GM12878 (cell line): Measurements from ENCODE around the gene PTAFR. TPM values are rescaled to one million over a fixed set of nuclear protein-coding genes. Genes with fewer than 3 reads are reported as not detected.

ENCODE experiments used
- BHLHE40 ChIP-seq, 2 experiments: fragments of 450-650 bp in 1 of 2; IDR thresholded peaks; 2 replicates each; pipeline ENCODE4 v1.6.1; 2011 to 2017; ENCODE audit warnings: low read depth in 2 of 2, borderline replicate concordance in 1 of 2, improper control_type of control experiment in 1 of 2, low read length in 1 of 2, mild to moderate bottlenecking in 1 of 2
- CHD4 ChIP-seq: fragments of 200-600 bp; sonication (generic); IDR thresholded peaks from 2 replicates; pipeline ENCODE4 v1.6.1; 2016; ENCODE audit warnings: mild to moderate bottlenecking
- CREB1 ChIP-seq: IDR thresholded peaks from 2 replicates; pipeline ENCODE4 v1.6.1; 2012; ENCODE audit warnings: low read depth, mild to moderate bottlenecking, inconsistent platforms
- EED ChIP-seq: sonication (generic); IDR thresholded peaks from 2 replicates; pipeline ENCODE4 v1.6.1; 2016; ENCODE audit warnings: antibody characterized with exemption, low read depth
- ESRRA ChIP-seq: IDR thresholded peaks from 2 replicates; pipeline ENCODE4 v1.6.1; 2012; ENCODE audit warnings: mild to moderate bottlenecking, low read length, improper control_type of control experiment
- HDAC2 ChIP-seq: fragments of 200-600 bp; sonication (generic); IDR thresholded peaks from 2 replicates; pipeline ENCODE4 v1.6.1; 2017
- JUNB ChIP-seq: IDR thresholded peaks from 2 replicates; pipeline ENCODE4 v1.6.1; 2016; ENCODE audit warnings: antibody characterized with exemption, mild to moderate bottlenecking
- JUND ChIP-seq: IDR thresholded peaks from 2 replicates; pipeline ENCODE4 v1.6.1; 2012; ENCODE audit warnings: low read depth, mild to moderate bottlenecking, low read length, improper control_type of control experiment, moderate library complexity
- KLF5 ChIP-seq: fragments of 450-650 bp; IDR thresholded peaks from 2 replicates; pipeline ENCODE4 v1.6.1; 2014; ENCODE audit warnings: mild to moderate bottlenecking; ENCODE audit not compliant: partially characterized antibody
- MEF2A ChIP-seq: IDR thresholded peaks from 2 replicates; pipeline ENCODE4 v1.6.1; 2011; ENCODE audit warnings: low read depth, mild to moderate bottlenecking, low read length, moderate library complexity; ENCODE audit not compliant: insufficient read depth
- NFYB ChIP-seq: IDR thresholded peaks from 2 replicates; pipeline ENCODE4 v1.6.1; 2011; ENCODE audit warnings: low read depth, mild to moderate bottlenecking, low read length, improper control_type of control experiment, moderate library complexity; ENCODE audit not compliant: insufficient read depth
- NR2C1 ChIP-seq: fragments of 450-650 bp; IDR thresholded peaks from 2 replicates; pipeline ENCODE4 v1.6.1; 2017; ENCODE audit warnings: antibody characterized with exemption, mild to moderate bottlenecking, moderate library complexity
- NR2C2 ChIP-seq: IDR thresholded peaks from 2 replicates; pipeline ENCODE4 v1.6.1; 2011; ENCODE audit warnings: borderline replicate concordance, low read depth; ENCODE audit not compliant: control insufficient read depth, insufficient read length
- NR2F1 ChIP-seq: fragments of 450-650 bp; conservative IDR thresholded peaks from 2 replicates; pipeline ENCODE4 v1.6.1; 2017; ENCODE audit warnings: mild to moderate bottlenecking
- PAX5 ChIP-seq: IDR thresholded peaks from 2 replicates; pipeline ENCODE4 v1.6.1; 2011; ENCODE audit warnings: low read depth, low read length, borderline replicate concordance
- RB1 ChIP-seq: fragments of 450-650 bp; formaldehyde crosslinking; IDR thresholded peaks from 2 replicates; pipeline ENCODE4 v1.6.1; 2017; ENCODE audit warnings: mild to moderate bottlenecking, borderline replicate concordance
- RUNX3 ChIP-seq: IDR thresholded peaks from 2 replicates; pipeline ENCODE4 v1.6.1; 2012; ENCODE audit warnings: low read length, inconsistent platforms
- SIX5 ChIP-seq: IDR thresholded peaks from 2 replicates; pipeline ENCODE4 v1.6.1; 2011; ENCODE audit warnings: mild to moderate bottlenecking, low read depth, low read length, moderate library complexity; ENCODE audit not compliant: severe bottlenecking
- SP1 ChIP-seq: IDR thresholded peaks from one replicate; pipeline ENCODE4 v1.6.1; 2011; ENCODE audit warnings: low read depth, low read length
- SPI1 ChIP-seq: IDR thresholded peaks from 2 replicates; pipeline ENCODE4 v1.6.1; 2011; ENCODE audit warnings: low read depth, mild to moderate bottlenecking, low read length, moderate library complexity, borderline replicate concordance; ENCODE audit not compliant: insufficient read depth
- SREBF2 ChIP-seq: IDR thresholded peaks from 2 replicates; pipeline ENCODE4 v1.6.1; 2012; ENCODE audit warnings: mild to moderate bottlenecking, low read length
- STAT1 ChIP-seq: fragments of 450-650 bp; conservative IDR thresholded peaks from 2 replicates; pipeline ENCODE4 v1.6.1; 2014; ENCODE audit warnings: antibody characterized with exemption, mild to moderate bottlenecking
- TAF1 ChIP-seq: IDR thresholded peaks from 2 replicates; pipeline ENCODE4 v1.6.1; 2011; ENCODE audit warnings: mild to moderate bottlenecking, low read depth, low read length, borderline replicate concordance
- YBX1 ChIP-seq: fragments of 450-650 bp; IDR thresholded peaks from 2 replicates; pipeline ENCODE4 v1.6.1; 2016; ENCODE audit warnings: antibody characterized with exemption
- ZBED1 ChIP-seq: IDR thresholded peaks from 2 replicates; pipeline ENCODE4 v1.6.1; 2016; ENCODE audit warnings: borderline replicate concordance
- ZNF217 ChIP-seq: fragments of 450-650 bp; IDR thresholded peaks from 2 replicates; pipeline ENCODE4 v1.6.1; 2017; ENCODE audit warnings: antibody characterized with exemption, mild to moderate bottlenecking
- ZNF24 ChIP-seq: fragments of 450-650 bp; IDR thresholded peaks from 2 replicates; pipeline ENCODE4 v1.6.1; 2017; ENCODE audit warnings: antibody characterized with exemption, mild to moderate bottlenecking
- polyA plus RNA-seq, 11 experiments: library from polyadenylated mRNA; depleted of rRNA in 4 of 11; unstranded in 6 of 11; stranded (reverse) in 5 of 11; fragments of >200 nt; fragmentation: Nextera tagmentation in 4 of 11; fragmentation: Illumina TruSeq in 1 of 11; extraction: Ambion mirVana in 4 of 11; extraction: Trizol in 1 of 11; gene quantifications; 1 replicate in 1 of 11; 2 replicates in 10 of 11; pipeline versions ENCODE4 v1.2.1 to v1.2.3, GENCODE V29; 2011 to 2016; ENCODE audit warnings: inconsistent platforms in 2 of 11, missing spikeins in 2 of 11, low read depth in 1 of 11
- total RNA-seq, 4 experiments: library from RNA; depleted of rRNA in 3 of 4; stranded (reverse); fragments of >200 nt in 3 of 4; fragmentation: Illumina TruSeq in 1 of 4; extraction: Trizol in 1 of 4; gene quantifications; 2 replicates each; pipeline versions ENCODE4 v1.2.1 to v1.2.3, GENCODE V29; 2013 to 2021
- TF ChIP-seq, protein P1 (sequence below): fragments of 450-650 bp; IDR thresholded peaks from 2 replicates; pipeline ENCODE4 v1.6.1; 2018; ENCODE audit warnings: borderline replicate concordance, mild to moderate bottlenecking; ENCODE audit not compliant: partially characterized antibody
- TF ChIP-seq, protein P2 (sequence below): IDR thresholded peaks from 2 replicates; pipeline ENCODE4 v1.6.1; 2012; ENCODE audit warnings: low read length, inconsistent platforms
- TF ChIP-seq, protein P3 (sequence below): IDR thresholded peaks from 2 replicates; pipeline ENCODE4 v1.6.1; 2011; ENCODE audit warnings: mild to moderate bottlenecking, low read depth, low read length, moderate library complexity; ENCODE audit not compliant: insufficient replicate concordance

The PTAFR gene
- total and polyA plus RNA-seq, 10 of the 15 experiments (the other 5 are each of a cell fraction or from before 2014, with no cell fraction given) = 17.5 to 251 (median 27.7) TPM

DNA sequence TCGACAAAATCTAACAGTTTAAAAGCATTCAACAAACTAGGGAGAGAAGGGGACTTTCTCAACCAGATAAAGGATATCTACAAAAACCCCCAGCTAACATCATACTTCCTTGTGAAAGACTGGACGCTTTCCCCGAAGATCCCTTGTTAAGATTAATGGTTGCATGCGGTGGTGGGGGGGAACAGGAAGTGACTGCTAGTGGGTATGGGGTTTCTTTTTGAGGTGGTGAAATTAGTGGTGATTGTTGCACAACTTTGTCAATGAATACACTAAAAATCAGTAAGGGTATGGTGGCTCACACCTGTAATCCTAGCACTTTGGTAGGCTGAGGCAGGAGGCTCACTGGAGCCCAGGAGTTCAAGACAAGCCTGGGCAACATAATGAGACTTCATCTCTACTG, 61.2 kb downstream of the PTAFR start (continued):
- TF ChIP-seq, protein P1, sequence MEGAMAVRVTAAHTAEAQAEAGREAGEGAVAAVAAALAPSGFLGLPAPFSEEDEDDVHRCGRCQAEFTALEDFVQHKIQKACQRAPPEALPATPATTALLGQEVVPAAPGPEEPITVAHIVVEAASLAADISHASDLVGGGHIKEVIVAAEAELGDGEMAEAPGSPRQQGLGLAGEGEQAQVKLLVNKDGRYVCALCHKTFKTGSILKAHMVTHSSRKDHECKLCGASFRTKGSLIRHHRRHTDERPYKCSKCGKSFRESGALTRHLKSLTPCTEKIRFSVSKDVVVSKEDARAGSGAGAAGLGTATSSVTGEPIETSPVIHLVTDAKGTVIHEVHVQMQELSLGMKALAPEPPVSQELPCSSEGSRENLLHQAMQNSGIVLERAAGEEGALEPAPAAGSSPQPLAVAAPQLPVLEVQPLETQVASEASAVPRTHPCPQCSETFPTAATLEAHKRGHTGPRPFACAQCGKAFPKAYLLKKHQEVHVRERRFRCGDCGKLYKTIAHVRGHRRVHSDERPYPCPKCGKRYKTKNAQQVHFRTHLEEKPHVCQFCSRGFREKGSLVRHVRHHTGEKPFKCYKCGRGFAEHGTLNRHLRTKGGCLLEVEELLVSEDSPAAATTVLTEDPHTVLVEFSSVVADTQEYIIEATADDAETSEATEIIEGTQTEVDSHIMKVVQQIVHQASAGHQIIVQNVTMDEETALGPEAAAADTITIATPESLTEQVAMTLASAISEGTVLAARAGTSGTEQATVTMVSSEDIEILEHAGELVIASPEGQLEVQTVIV = no peak
- TF ChIP-seq TAF1 = no peak
- no peak for TF ChIP-seq ZNF24
- TF ChIP-seq BHLHE40 (IDR thresholded peaks at IDR 0.05; ENCODE audit: borderline replicate concordance in 1 of 2, low read depth in 2 of 2, low read length in 1 of 2) = peak; percentile 10 to 44; a peak in 2 of 4 replicates
- peak; percentile 32; the same call in 1 of the 2 replicates for TF ChIP-seq PAX5
- no peak for TF ChIP-seq NR2C1
- no peak for TF ChIP-seq ESRRA
- TF ChIP-seq YBX1 = no peak
- peak; percentile 81 for TF ChIP-seq EED
- no peak for TF ChIP-seq HDAC2
- TF ChIP-seq SP1 = no peak
- TF ChIP-seq NR2C2 = no peak
- TF ChIP-seq SREBF2 = no peak
- TF ChIP-seq ZBED1 = no peak
- no peak for TF ChIP-seq JUND
- TF ChIP-seq CHD4 = no peak
- TF ChIP-seq, protein P2, sequence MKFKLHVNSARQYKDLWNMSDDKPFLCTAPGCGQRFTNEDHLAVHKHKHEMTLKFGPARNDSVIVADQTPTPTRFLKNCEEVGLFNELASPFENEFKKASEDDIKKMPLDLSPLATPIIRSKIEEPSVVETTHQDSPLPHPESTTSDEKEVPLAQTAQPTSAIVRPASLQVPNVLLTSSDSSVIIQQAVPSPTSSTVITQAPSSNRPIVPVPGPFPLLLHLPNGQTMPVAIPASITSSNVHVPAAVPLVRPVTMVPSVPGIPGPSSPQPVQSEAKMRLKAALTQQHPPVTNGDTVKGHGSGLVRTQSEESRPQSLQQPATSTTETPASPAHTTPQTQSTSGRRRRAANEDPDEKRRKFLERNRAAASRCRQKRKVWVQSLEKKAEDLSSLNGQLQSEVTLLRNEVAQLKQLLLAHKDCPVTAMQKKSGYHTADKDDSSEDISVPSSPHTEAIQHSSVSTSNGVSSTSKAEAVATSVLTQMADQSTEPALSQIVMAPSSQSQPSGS = peak; percentile 26; the same call in 1 of the 2 replicates
- TF ChIP-seq, protein P3, sequence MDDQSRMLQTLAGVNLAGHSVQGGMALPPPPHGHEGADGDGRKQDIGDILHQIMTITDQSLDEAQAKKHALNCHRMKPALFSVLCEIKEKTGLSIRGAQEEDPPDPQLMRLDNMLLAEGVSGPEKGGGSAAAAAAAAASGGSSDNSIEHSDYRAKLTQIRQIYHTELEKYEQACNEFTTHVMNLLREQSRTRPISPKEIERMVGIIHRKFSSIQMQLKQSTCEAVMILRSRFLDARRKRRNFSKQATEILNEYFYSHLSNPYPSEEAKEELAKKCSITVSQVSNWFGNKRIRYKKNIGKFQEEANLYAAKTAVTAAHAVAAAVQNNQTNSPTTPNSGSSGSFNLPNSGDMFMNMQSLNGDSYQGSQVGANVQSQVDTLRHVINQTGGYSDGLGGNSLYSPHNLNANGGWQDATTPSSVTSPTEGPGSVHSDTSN = peak; percentile 76
- TF ChIP-seq ZNF217 = no peak
- no peak for TF ChIP-seq SIX5
- no peak for TF ChIP-seq RB1
- peak; percentile 83 for TF ChIP-seq SPI1
- TF ChIP-seq STAT1 = no peak
- no peak for TF ChIP-seq NFYB
- TF ChIP-seq RUNX3 = peak; percentile 92
- peak; percentile 36; the same call in 1 of the 2 replicates for TF ChIP-seq CREB1
- TF ChIP-seq JUNB = peak; percentile 71
- 0 out of 2 replicates have a peak, but pooled peaks have one; percentile 20 for TF ChIP-seq MEF2A
- peak; percentile 29; the same call in 1 of the 2 replicates for TF ChIP-seq NR2F1
- no peak for TF ChIP-seq KLF5
